ENCODE results near the gene FEZF1.

Gene FEZF1

DNA sequence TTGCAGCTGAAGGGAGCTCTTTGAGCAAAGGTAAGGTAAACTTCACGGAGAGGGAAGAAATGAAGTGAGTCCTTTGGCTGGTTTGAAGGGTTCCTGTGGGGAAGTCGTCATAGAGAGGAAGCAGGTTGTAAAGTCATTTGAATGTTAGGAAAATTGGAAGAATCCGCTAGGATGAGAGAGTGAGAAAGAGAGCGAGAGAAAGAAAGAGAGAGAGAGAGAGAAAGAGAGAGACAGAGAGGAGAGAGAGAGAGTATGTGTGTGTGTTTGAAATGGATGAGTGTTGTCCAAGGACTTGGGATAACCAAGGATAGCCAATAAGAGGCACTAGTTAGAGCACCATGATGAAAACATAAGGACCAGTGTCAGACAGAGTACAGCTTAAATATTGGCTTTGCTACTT, 43.1 kb downstream of the FEZF1 start:
- DNase-seq = no peak

- no peak for DNase-seq
Observed at GRCh38 chr7:122261016-122261415, 43.5 kb downstream of the FEZF1 start.

- no peak for DNase-seq
Observed at GRCh38 chr7:122260336-122260735, 44.2 kb downstream of the FEZF1 start.

DNA sequence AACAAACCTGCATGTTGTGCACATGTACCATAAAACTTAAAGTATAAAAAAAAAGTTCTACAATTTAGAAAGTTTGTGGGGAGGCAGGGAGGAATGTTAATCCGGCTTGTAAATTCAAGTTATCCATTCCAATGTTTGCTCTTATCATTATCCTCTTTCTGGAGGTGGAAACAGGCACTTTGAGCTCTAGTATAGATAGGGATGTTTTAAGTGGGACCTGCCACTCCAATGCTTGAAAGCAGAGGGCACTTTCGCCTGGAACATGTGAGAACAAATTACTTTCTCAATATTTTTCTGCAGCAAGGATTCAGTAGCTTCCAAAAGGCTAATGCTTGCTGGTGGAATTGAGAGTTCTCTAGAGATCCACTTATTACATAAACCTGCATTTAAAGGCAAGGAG, 45.6 kb downstream of the FEZF1 start:
- no peak for DNase-seq

DNA sequence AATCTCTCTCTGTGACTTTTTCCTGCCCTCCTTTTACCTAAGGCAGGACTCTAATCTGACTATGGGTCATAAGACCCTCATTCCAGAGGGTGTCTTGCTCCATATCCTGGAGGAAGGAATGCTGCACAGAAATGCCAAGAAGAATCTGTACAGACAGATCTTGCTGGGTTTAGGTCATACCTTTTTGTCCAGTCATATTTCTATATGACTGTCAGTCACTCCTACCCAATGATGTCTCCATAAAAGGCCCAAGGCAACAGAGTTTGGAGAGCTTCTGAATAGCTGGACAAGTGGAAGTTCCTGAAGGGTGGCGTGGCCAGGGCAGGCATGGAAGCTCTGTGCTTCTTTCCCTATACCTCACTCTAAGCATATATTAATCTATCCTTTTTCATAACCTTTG, 47.5 kb downstream of the FEZF1 start:
- no peak for DNase-seq

GRCh38 chr7:122256046-122256445, 48.5 kb downstream of the FEZF1 start:
- DNase-seq = no peak

GRCh38 chr7:122255454-122255853, 49.1 kb downstream of the FEZF1 start:
- DNase-seq = no peak

All from OCI-M1 (cell line).